Suppressor macrophage treated with lipopolysaccharide for 1 hour (primary cell): ENCODE measurements around the gene TENM4.
A peak's percentile ranks its signal among the peaks of the same experiment; 100 is the strongest.

Experiments
- DNase-seq, 3 donors: peaks; one replicate each; pipeline ENCODE4 v3.0.0-alpha.2; 2020 to 2022

Gene TENM4

DNA sequence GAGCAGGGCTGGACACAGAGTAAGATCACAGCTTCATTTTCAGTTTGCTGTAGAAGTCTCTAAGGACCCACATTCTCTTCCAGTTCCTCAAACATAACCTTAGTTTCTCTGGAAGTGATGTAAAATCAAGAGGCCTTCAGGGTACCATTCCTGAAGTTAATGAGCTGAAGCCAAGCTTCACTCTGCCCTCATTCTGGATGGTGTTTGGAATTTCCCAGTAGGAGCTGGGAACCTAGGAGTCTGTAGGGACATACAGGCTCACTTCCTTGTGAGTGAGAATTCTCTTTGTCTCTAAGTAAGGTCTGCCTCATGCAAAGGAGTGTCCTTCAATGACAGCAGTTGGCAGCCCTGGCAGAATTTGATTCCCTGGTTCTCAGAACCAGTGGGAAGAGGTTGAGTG, 723.8 kb downstream of the TENM4 start:
- no peak for DNase-seq

DNA sequence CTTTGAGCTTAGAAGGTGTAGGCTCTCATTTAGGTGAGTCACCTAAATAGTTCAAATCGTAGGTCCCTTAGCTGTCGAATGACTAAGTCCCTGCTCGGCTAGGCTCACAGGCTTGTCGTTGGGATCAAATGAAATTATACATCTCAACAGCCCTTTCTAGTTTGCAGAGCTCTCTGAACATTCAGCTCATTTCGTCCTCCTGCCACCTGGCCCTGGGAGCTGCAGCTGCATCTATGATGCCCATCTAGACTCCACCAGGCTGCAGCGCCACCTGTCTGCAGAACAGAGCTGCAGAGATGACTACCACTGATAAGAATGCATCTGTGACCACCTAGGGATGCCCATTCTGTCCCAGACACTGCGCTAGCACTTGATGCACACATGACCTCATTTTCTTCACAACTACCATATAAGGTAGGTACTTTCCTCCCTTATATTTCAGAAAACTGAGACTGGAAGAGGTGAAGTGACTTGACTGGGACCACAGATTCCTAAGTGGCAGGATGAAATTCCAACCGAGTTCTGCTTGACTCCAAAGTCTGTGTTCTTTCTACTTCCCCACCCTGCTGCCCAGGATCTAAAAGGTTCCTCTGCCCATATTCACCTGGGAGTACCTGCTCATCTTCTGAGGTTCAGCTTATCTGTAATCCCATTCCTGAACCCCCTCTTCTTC, 725.1 kb downstream of the TENM4 start:
- peak; percentile 27 to 58 (median 46) for DNase-seq

DNA sequence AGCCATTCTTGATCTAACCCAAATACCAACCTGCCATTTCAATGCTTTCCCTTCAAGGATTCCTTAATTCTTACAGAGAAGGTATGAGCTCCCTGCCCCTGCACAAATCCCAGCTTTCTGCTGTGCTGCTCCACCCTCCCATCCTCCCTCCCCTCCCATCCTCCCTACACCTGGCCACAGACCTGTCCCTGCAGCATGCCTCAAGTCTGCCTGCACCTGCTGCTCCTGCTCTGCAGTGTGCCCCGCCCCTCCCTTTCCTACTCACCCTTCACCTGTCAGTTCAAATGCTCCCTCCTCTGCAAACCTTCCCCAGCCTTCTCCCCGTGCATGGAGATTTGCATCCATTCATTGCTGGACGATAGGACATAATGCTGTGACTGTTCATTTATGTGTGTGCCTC, 726.3 kb downstream of the TENM4 start:
- DNase-seq, result no peak

DNA sequence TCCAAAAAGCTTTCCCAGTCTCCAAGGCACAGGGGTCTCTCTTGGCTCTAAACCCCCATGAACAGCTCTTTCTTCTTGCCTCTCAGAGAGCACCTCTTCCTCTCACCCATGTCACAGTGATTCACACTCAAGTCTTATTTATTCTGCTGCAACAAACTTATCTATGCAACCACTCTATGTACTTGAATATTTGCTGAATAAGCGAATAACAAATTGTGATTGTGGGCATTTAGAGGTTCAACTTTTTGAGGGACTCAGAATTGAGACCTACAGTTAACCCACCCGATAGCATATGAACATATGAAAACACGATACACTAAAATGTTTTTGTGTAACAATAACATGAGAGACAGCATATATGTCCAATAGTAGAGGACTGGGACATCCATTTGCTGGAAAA, 729.1 kb downstream of the TENM4 start:
- DNase-seq, result no peak

DNA sequence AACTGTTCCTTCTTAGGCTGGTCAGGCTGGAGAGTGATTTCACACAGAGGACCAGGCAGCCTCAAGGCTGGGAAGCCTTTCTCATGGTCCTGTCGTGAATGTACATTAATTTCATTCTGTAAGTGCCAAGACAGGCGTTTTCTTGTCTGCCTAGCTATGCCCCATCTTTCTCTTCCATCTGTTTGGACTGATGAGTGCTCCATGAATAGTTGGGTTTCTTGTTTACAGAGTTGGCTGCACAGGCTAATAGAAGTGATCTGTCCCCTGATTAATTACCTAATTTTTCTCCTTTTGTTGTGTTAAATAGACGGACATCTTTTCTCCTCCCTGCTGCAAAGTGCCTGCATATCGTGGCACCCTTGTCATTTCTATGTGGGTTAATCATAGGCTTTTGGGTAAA, 730.4 kb downstream of the TENM4 start:
- no peak for DNase-seq

DNA sequence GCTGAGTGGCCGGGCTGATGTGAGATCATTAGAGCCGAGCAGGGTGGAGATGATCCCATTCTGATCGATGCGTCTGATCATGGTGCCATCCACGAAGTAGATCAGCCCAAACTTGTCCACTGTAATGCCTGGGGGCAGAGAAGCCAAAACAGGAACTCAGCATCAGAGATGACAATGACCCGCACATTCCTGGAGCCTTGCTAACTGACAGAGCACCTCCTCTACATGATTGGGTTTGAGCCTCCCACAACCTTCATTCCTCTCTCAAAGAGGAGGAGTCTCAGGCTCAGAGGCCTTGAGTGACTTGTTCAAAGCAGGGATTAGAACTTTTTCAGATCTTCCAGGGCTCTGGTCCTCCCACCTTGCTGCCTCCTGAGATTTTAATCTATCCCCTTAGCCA, 732.4 kb downstream of the TENM4 start:
- no peak for DNase-seq

DNA sequence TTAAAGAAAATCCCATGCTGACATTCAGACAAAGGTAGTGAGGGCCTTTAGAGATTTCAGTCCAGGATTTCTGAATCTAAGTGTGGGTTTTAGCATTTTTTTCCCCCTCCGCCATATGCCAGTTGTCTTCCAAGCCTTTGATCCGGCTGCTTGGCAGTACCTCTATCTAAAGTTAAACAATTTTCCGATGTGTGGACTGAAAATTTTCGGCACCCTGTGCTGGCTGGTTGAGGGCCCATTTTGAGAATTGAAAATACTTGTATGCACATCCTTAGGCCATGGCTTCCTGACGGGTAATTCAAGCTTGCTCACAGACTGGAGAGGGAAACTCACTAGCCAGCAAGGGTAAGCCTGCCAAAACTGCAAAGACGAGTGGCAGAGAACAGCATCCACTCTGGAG, 734.3 kb downstream of the TENM4 start:
- DNase-seq, result no peak

DNA sequence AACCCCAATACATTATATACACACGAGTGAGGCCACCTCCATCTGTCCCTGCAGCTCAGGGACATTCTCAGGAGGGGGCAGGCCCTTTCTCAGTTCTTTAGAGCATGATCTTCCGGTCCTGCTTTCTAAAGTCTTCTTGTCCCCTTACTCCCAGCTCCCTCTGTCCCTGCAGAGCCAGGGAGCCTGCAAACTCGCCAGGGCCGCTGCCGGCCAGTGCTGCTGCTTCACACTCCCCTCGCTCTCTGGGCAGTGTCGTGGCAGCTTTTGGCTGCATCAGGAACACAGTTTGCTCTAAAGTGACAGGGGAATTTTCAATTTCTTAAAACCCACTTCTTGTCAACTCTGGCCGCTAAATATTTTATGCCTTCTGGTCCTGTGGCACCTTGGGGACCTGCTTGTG, 736.0 kb downstream of the TENM4 start:
- DNase-seq, result no peak

DNA sequence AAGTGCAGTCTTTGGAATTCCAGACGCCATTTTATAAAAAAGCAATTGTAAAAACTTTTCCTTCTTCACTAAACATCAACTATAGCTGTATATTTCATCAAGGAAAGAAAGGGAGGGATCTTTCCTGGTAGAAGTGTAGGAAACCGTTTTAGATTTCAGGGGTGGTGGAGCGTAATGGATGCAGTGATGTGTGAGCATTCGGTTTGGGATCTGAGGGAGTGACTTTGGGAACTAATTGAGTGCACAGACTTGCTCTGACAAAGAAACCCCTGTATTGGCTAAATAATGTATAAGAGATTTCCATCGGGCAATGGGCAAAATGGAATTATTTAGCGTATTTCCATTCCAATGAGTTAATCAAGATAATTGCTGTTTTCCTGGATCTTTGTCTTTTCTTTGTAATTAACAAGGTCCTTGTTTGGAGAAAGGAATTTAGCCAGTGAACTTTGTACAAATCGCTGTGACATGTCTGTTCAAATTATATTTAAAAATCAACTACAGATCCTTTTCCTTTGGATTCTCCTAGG, 741.2 kb downstream of the TENM4 start:
- DNase-seq, result no peak

DNA sequence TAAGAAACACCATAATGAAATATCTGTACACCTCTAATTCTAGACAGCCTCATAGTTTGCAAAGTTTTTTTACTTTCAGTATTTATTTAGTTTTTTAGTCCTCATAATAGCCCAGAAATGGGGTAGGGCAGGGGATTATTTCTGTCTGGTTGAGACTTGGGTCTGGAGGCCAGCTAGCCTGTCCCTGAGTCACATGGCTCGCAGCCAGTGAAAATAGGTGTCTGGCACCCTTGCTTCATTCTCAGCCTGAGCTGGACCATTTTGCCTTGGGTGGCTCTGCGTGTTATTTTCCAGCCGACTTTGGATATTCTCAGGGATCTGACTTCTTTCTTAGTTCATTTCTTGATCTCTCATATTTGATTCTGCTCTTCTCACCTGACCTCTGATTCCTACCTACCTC, 742.2 kb downstream of the TENM4 start:
- no peak for DNase-seq

DNA sequence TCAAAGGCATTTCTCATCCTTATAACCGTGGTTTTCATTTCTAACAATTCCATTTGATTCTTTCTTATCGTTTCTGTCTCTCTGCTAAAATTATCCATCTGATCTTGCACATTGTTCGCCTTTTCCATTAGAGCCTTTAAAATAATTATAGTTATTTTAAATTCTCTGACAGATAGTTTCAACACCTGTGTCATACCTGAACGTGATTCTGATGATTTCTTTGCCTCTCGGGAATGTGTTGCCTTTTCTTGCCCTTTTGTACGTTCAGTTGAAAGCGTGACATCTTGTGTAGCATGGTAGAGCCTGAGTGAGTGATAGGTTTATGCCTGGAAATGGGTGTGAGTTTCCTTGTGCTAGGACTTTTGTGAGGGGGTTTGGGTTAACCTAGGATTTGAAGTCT, 744.7 kb downstream of the TENM4 start:
- DNase-seq, result no peak

DNA sequence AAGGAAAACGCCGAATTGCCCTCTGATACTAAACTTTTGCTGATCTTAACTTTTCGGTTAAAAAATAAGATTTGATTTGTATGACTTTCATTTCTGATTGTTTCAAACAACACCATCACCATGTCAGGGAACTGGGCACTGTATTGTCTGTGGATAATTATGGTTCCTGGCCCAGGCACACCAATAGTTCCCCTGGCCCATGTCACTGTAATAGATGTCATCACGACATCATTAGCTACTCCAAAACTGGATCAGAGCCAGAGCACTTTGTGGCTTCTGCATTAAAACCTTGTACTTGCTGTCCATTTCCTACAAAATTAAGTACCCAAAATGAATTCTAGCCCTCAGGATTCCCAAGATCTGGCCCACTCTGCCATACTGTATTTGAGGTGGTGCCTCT, 746.7 kb downstream of the TENM4 start:
- DNase-seq, result no peak

DNA sequence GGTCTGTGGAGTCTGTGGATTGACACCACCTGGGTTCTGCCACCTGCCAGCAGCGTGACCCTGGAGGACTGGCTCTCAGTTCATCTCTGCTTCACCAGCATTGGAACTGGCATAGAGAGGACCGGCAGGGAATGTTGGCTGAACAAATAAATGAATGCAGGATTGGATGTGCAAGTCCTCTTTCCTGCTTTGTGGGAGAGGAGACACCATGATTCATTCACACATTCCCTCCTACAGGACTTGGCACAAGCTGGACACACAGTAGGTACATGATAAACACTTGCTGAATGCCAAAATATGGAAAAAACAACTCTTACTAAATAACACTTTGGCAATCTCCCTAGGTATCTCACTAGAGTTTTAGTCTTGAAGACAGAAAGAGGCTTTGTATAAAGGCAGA, 749.6 kb downstream of the TENM4 start:
- DNase-seq, result no peak

DNA sequence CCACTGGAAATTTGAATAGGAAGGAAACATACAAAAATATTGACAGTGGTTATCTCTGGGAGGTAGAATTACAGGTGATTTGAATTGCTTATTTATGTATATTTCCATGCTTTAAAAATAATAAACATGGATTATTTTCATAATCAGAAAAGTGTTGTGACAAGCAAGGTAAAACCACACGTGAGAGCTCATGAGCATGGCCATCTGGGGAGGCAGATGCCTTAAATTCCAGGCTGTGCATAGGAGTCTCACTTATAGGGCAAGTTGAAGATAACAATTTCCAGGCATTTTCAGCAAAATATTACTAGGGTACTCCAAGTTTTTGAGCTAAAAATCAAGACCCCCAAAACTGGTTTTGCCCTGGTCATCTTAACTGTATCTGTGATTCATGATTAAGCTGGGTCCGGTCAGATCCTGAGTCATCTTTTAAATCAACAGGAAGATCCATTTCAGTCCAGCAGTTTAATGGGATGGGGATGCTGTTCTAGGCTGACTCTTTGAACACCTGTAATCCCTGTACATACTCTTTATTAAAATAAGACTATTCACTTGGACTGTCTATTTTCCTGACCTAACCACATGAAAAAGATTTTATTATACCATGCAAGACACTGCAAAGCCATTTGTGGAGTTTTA, 750.4 kb downstream of the TENM4 start:
- no peak for DNase-seq

DNA sequence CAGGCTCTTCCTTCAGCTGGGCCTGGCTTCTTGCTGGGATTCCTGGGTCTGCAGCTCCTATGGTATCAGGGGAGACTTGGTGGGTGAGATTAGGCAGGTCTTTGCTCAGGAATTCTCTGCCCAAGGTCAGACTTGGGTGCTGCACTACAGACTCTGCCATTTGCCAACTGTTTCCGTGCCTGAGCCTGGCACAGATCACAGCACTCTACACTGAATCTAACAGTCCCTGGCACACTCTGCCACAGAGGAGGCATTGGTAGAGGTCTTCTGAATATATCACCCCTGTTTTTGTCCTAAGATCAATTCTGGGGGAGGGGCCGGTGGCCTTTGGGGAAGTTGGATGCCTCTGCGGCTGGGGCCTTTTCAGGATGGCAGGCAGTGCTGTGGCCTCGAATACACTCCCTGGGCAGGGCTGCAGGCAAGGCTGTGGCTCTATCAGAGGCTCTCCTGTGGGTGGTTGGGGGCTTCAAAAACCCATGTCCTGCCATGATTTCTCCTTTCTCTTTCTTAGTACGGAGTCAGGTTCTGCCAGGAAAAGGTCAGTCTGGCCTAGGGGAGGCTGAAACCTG, 751.2 kb downstream of the TENM4 start:
- DNase-seq, result no peak

DNA sequence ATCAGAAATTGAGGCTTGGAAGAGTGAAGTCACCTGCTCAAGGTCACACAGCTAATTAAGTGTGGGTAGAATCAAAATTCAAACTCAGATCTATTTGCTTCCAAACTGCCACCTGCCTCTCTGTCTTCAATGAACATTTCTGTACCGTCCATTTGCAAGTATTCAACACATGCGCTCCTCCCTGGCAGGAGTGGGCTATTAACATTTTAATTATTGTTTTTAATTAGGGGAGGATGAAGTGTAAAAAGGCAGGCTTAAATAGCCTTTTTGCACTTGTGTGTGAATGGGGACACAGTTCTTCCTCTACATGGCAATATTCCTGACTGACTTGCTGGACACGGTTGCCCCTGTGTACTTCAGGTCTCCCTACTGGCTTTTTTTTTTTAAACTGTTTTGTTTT, 751.7 kb downstream of the TENM4 start:
- no peak for DNase-seq

DNA sequence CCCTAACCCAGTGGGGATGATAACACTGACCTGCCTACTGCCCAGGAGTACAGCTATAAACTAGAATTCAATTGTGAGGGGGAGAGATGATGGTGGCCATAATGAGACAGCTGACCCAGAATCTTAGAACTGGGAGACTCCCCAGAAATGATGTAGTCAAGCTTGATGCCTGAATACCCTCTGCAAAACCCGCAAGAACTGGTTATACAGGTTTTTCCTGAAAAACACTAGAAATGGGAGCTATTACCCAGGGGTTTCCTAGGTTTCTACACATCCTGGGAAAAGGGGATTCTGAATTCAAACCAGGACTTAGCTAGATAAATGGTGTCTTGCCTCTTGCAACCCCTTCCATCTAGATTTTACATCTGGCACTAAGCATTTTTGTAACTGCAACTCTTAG, 752.4 kb downstream of the TENM4 start:
- DNase-seq, result no peak

DNA sequence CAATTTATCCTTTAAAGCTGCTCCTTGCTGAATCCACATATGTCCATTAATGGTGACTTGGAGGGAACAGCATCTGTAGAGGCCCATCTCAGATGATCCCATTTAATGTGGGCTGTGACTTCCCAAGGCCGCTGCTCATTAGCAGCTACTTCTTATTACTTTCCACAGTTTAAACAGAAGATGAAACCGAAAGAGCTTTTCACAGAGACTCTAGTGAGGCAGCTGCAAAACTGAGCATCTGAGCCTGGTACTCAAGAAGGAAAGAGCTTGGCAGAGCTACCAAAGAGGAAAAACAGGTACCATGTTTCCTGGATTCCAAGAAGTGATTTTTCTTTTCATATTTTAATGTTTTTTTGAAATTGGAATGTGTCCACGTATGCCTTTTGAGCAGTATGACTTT, 755.7 kb downstream of the TENM4 start:
- DNase-seq, result no peak

DNA sequence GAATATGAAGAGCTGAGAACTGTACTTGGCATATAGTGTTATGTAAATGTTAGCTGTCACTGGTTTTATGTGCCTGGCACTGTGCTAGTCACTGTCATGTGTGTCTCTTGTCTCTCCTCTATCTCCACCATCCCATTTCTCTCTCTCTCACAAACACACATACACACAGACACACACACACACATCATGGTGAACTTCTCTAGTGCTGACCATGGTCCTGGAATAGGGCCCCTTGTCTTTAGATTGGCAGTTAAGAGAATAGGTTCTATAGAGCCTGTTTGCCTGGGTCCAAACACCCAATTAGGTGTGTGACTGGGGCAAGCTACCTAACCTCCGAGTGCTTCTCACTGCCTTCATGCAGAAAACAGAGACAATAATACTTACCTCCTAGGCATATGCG, 756.5 kb downstream of the TENM4 start:
- no peak for DNase-seq

DNA sequence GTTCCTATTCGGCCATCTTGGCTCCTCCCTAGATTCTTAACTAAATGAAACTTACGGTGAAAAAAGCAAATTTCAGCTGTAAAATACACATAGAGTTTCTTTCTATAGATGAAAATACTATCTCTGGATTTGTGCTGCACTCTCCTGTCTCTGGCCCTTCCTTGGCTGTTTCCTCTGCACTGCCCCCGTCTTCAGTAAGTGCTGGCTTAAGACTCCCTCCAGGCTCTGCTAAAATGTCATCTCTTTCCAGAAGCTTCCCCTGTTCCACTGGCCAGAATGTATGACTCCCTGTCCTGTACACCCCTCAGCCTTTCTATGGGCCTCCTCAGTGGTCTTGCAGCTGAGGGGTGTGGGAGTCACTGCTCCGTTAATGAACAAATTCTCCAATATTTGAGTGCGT, 757.1 kb downstream of the TENM4 start:
- DNase-seq, result no peak

DNA sequence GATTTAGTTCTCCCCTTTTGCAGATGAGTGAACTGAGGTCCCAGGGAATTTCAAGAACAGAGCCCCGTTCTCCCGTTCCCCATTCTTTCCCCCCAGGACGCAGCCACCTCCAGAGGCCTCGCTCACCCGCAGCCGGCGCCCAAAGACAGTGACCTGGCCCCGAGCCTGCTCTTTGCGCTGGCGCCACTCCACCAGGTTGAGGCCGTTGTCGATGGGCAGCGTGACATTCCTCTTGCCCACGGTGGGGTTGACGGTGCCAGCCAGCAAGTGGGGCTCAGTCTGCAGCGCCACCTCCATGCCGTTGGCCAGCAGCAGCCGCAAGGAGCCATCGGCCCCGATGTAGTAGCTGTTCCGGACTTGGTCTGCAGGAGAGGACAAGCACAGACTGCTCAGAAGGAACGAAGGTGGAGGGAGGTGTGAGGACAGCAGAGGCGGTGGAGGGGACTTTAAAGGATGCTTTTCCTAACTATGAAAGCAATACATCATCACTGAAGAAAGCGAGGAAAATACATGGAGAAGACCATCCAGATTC, 764.7 kb downstream of the TENM4 start:
- no peak for DNase-seq

DNA sequence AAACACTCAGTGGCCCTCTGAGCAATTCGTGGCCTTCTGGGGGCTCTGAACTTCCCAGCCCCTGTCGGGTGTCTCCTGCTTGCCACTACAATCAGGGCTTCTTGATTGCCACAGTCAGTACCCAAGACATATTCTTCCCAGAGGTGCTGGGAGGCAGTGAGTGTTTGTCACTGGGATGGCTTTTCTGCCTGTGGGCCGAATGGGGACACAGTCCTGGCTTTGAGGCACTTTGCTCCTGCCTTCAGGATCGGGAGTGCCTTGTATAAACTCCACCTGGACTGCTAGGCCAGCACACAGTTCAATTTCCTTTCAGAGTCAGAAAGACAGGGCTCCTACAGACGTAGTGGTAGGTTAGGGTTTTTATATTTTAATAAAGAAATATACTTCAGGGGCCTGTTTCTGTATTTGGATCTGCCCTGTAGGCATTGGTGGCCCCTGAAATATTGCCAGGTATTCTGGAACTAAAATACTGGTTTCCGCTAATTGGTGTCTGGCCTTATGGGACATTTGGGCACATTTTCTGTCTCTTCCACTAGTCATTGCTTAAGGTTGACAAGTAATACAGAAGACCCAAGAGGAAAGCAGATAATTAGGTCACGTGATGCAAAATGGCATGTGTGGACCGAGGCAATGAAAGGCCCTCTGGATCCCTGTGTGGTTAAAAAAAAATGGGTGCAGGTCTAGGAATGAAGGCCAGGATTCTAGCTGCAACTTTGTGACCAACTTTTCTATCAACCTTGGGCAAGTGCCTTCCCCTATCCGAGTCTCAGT, 767.8 kb downstream of the TENM4 start:
- no peak for DNase-seq

DNA sequence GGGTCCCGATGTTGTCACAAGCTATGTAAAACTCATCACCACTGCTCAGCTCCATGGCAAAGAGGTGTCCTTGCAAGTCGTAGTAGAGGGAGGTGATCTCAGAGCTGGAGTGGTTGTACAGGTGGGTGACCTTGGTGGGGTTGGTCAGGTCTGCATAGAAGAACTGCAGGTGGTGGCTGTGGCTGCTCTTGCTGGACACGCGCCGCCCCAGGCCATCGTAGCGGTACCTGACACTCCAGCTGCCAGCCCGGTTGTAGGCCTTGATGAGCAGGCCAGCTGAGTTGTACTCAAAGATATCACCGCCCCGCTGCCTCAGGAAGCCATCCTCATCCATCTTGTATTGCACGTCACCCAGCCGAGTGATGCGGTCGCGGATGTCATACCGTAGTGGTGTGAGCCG, 771.6 kb downstream of the TENM4 start:
- no peak for DNase-seq

DNA sequence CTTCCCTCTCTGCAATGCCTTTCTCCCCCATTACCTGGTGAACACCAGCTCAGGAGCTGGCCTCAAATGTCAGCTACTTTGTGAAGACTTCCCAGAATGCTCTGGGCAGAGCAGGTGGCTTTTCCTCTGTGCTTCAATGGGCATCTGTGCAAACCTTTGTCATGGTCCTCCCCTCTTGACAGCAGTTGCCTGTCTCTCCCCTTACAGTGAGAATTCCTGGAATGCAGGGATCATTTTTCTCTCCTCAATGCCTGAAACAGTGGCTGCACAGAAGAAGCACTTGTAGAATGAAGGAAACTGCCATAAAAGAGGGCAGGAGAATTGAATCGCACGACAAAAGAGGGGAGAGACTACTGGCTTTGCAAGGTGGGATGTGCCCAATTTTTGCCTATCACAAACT, 773.4 kb downstream of the TENM4 start:
- no peak for DNase-seq
